Glomerular visceral epithelial cell (primary cell): Measurements from ENCODE around the gene UBE2J2.
A peak's percentile ranks its signal among the peaks of the same experiment; 100 is the strongest.
"Not testable (repeated sequence)": the region's sequence is repeated elsewhere in the genome, so short reads cannot be mapped to it uniquely, and the experiment has no call there.

ENCODE experiments used
- DNase-seq: peaks from one replicate; pipeline ENCODE4 v3.0.0-alpha.2; 2016; ENCODE audit errors: extremely low spot score

UBE2J2 gene

DNA sequence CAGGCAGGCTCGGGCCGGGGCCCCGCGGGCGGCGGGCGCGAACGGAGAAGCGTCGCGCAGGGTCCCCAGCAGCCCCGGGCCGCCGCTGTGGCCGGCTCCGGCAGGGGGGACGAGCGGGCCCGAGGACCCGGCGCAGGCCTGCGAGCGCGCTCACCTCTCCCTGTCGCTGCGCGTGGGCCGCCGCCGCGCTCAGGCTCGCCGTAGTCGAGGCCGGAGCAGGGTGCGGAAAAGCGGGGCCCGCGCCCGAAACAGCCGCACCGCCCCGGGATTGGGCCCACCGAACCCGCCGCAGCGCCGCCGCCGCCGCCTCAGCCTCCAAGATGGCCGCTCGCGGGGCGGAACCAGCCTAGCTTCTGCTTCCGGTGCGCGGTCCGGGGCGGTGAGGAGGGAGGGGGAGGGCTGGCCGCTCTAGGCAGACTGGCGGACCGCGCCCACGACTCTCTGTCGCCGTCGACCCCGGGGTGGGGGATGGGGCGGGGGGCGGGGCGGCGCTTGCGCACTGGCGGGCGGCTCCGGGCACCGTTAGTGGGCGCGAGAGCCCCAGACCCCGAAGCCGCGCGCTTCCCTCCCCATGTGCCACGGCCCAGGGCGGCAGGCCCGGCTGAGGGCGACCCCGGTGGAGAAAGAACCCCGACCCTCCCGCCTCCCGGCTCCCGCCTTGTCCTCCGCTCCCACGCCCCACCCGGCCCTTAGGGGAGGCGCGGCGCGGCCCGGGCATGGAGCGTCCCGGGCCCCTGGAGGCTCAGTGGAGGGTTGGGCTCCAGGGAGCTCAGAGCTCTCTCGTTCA, at the start of gene UBE2J2:
UBE2J2 (minus strand) TSS at position 343 of the 787 bp plus-strand sequence. CDS start 5,862 bp downstream, outside the sequence.
- DNase-seq: peak; percentile 92

DNA sequence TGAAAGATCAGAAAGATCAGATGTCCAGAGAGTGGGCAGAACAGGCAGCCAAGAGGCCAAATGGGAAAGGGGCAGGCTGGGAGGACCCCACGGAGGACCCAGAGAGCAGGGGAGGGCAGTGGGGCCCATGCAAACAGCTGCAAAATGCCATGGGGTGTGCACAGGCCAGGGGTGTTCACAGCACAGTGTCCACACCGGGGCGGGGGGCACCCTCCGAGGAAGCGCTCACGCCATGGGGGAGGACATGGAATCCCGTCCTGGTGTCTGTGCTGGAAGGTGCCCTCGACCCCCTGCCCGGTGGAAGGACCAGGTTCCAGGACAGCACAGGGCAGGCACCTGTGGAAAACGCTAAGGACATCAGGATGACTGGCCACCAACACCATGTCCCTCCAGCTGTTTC, 49.3 kb upstream of the UBE2J2 start:
- no peak for DNase-seq

DNA sequence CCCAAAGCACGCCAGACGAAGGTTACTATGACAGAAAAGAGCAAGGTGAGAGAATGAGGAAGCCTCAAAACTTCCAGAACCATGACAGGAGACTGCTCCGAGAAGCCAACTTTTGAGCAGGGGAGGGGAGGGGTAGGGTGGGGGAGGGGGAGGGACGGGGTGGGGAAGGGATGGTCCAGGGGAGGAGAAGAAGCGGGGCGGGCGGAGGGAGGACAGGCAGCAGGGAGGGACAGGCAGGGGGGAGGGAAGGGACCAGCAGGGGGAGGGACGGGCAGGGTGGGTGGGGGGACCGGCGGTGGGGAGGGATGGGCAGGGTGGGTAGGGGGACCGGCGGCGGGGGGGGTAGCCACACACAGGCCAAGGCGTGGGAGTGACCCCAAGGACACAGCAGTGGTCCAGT, 48.8 kb upstream of the UBE2J2 start:
- DNase-seq: no peak

DNA sequence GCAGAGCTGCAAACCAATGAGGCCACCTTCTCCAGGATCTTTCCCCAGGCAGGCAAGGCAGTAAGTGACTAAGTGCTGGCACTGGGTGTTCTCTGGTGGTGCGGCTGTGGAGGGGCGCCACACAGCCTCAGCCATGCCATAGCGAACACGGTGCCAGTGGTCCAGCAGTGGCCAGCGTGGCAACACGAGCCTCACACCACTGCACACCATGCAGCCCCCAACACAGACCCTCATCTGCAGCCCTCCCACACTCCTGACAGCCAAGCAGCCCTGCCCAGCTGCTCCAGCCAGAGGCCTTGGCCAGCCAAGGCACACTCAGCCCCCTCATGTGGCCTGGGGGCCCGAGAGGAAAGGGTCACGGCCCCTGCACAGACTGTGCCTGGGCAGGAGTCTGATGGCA, 47.8 kb upstream of the UBE2J2 start:
- no peak for DNase-seq

- DNase-seq: no peak
These were observed 47.2 kb upstream of the UBE2J2 start for GRCh38 chr1:1320666-1321448.

GRCh38 chr1:1319646-1319941, 45.9 kb upstream of the UBE2J2 start:
- no peak for DNase-seq

DNA sequence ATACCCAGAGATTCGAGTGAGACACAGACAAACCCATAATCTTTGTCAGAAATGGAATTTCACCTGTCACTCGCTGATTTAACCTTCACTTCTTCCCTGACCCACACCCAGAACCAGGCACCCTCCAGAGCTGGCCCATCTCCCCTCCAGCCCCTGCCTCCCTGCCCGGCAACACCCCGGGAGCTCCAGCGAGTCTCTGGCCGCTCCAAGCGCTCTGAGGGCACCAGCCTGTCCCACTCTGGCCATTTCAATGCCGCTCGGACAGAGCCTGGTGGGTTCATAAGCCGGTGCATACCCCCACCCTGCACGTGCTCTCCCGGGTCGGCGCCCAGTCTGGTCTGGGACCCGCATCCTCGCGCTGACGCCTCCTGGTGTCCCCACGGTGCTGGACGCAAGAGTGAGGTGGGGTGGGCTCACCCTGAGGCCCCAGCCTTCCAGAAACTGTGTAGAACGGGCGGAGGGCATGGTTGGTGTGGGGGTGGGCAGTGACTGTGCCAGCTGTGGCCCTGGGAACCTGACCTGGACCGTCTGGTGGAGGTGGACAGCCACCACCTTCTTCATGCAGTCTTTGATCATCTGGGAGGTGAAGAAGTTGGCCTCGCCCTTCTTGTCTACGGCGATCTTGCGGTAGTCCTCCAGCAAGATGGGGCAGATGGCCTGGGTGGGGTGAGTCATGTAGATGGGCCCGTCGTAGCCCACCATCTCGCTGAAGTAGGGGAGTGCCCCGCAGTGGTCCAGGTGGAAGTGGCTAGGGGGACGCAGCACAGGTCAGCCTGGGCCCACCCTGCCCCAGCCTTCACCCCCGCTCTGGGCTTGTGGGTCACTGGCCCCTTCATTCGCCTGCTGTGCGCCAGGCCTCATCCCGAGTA, 45.4 kb upstream of the UBE2J2 start:
- DNase-seq: no peak

DNA sequence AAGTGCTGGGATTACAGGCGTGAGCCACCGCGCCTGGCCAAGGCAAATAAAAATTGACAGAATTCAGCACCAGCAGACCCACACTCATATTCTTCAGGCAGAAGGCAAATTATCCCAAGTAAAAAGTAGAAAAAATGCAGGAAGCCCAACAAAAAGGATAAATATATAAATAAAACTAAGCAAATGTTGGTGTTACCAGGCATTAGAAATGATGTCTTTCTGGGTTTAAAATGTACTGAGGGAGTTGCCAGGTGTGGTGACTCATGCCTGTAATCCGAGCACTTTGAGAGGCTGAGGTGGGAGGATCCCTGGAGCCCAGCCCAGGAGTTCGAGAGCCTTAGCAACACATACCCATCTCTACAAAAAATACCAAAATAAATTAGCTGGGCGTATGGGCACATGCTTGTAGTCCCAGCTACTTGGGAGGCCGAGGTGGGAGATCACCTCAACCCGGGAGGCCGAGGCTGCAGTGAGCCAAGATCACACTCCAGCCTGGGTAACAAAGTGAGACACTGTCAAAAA, 44.5 kb upstream of the UBE2J2 start:
- DNase-seq: peak; percentile 90

DNA sequence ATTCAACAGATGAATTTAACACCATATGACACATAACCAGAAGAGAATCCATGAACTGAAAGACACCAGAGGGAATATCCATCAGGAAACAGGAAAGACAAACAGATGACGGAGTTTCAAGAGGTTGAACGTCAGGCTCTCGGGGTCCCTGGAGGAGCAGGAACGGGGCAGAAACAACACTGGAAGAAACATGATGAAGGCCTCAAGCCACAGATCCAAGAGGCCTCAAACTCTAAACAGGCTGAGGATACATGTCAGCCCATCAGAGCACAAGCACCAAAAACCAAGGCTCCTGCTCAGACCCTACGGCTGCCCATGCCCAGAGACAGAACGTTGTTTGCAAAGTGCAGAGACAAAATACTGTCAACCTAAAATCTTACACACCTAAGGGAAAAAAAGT, 43.8 kb upstream of the UBE2J2 start:
- DNase-seq: no peak

DNA sequence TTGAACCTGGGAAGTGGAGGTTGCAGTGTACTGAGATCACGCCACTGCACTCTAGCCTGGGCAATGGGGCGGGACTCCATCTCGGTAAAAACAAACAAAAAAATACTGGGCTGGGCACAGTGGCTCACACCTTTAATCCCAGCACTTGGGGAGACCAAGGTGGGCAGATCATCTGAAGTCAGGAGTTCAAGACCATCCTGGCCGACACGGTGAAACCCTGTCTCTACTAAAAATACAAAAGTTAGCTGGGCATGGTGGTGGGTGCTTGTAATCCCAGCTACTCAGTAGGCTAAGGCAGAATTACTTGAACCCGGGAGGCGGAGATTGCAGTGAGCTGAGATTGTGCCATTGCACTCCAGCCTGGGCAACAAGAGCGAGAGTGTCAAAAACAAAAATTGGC, 42.5 kb upstream of the UBE2J2 start:
- not testable (repeated sequence) for DNase-seq

- DNase-seq: no peak
These were observed 41.8 kb upstream of the UBE2J2 start for GRCh38 chr1:1315435-1315954.

- no peak for DNase-seq
These were observed 41.2 kb upstream of the UBE2J2 start for GRCh38 chr1:1314678-1315335.

GRCh38 chr1:1314237-1314586, 40.6 kb upstream of the UBE2J2 start:
- DNase-seq: no peak

DNA sequence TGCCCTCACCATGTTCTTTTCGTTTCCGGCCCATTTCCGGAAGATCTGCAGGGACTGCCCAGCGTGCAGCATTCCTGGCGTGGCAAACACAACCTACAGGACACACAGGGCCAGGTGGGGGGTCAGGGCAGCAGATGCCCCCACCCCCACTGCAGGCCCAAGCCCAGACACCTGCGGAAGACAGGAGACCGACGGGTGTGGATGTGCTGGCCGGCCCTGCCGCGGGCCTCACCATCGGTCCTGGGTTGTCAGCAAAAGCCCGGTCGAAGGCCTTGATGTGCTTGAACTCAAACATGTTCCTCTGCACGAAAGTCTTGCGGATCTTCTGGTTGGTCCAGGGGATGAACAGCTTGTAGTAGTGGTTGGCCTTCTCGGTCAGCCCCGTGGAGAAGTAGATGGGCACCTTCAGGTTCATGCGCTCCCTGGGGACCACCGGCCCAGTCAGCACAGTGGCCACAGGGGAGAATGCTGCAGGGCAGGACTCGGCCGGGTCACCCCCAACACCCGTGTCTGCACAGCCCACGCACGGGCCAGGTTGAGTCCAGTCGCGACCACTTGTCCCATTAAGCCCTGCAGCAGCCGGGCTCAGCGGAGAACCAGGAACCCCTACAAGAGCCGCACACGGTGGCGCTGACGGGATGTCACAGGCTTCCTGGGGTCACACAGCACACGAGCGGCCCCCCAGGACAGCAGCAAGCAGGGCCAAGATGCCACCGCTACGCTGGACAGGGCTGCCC, 40.0 kb upstream of the UBE2J2 start:
- no peak for DNase-seq

- no peak for DNase-seq
These were observed 39.0 kb upstream of the UBE2J2 start for GRCh38 chr1:1312450-1313314.

DNA sequence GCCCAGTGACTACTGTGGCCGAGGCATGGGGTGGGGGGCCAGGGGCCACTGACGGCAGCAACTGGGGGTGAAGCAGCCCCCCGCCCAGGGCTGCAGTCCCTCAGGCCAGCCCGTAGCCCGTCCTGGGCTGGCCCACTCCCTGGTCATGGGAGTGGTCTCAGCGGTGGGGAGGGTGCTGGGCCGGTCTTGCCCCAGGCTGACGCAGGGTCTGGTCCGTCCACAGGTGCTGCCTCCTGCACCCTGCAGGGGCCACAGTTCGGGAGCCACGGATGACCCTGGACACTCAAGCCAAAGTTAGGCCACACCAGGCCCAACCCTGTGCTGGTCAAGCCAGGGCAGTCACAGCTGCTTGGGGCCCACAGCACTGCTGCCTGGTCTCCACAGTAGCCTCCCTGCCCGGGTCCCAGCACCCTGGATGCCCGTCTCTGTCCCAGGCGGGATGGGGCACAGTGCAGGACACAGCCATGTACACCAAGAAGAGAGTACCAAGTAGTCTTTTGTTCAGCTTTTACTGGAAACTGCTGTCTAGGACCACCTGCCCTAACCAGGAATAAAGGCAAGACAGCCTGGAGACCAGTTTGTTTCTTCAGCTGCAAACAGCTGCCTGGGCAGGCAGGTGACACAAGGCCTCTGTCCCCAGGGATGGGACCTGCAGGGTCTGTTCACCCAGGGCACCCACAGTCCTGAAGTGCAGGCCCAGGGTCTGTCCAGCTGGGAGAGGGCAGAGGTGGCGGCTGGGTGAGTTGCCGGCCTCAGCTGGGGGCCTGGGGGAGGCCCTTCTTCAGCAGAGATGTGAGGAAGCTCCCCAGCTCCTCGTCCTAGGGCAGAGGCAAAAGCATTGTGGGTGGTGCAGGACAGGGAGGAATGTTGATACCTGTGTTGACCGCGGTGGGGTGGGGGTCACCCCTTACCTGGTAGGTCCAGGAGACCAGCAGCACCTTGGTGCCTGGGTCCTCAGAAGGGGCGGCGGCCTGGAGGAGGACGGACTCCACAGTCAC, 37.8 kb upstream of the UBE2J2 start:
- DNase-seq: no peak

DNA sequence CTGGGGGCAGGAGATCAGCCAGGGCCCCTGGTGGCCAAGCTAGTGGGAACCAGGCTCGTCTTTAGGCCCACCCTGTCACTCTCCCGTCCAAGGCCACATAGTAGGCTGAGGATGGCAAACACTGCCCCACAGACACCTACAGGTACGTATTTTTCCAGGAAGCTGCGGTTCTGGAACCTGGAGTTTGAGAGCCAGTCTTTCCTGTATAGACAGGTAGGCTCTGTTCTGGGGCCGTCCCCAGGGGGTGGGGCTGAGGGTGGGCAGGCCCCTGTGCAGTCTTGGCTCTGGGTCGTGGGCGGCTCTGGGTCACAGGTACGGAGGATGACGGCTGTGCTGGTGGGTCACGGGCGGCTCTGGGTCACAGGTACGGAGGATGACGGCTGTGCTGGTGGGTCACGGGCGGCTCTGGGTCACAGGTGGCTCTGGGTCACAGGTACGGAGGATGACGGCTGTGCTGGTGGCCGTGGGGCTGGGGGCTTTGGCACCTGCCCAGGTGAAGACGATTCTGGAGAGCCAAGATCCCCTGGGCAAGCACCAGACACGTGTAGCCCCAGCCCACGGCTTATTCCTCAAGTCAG, 36.9 kb upstream of the UBE2J2 start:
- no peak for DNase-seq

DNA sequence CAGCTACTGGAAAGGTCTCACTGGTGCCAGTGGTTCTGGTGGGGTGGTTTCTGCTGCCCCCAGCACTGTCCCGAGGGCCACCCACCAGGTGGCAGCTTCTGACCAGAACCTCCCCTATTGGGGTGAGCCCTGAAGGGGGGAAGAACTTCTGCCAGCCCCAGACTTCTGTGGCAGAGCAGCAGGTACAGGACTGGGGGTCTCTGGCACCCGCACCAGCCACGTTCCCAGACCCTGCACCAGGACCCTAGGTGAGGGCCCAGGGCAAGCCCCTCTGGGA, 36.4 kb upstream of the UBE2J2 start:
- DNase-seq: no peak
